NCI-H146 treated with DMSO at 0.1 percent for 48 hours (cell line): ENCODE results near the gene RAD18.

Experiments used
- DNase-seq: peaks from one replicate; lab custom pipeline; 2025; ENCODE audit not compliant: unreplicated experiment; lab: John Stamatoyannopoulos, UW

The RAD18 gene

DNA sequence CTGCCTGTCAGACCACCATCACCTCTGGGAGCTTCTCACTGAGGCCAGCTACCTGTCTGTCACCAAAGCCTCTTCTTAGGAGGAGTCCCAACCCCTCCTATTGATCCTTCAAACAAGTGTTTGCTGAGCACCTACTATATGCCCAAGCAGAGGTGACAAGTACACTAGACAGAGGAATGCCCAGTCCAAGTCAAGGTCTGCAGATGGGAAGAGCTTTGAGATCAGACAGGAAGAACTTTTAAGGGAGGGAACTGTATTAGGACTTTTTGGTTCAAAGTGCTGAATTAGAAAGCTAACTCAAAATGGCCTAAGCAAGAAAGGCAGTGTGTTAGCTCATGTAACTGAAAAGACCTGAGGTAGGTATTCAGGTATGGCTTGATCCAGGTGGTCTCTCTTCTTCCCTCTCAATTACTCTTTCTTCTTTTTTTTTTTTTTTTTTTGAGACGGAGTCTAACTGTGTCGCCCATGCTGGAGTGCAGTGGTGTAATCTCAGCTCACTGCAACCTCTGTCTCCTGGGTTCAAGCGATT lies 3.6 kb upstream of the RAD18 start:
- no peak for DNase-seq

DNA sequence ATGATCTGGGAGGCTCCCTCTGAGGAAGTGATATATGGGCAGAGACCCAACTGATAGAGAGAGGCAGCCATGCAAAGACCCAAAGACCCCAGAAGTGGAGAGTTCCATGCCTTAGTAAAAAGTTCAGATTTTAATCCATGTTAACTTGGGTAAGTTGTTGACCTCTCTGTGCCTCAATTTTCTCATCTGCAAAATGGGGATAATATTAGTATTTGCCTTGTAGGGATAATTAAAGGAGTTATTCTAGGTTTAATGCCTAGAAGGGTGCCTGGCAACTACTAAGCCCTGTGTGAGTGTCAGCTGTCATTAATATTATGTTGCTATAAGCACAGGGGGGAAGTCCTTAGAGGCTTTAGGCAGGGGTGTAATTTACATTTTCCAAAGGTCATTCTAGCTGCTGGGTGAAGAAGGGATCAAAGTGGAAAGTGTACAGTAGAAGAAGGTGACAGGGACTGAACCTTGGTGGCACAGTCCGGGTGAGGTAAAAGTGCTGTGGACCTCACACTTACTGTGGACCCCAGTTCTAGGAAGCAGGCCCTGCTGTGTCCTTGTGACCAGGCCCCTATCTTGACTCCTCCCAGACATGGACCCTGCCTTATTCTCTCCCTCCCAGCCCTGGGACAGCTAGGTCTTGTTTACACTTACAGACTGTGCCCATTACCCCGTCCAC lies 3.0 kb upstream of the RAD18 start:
- DNase-seq, result no peak

DNA sequence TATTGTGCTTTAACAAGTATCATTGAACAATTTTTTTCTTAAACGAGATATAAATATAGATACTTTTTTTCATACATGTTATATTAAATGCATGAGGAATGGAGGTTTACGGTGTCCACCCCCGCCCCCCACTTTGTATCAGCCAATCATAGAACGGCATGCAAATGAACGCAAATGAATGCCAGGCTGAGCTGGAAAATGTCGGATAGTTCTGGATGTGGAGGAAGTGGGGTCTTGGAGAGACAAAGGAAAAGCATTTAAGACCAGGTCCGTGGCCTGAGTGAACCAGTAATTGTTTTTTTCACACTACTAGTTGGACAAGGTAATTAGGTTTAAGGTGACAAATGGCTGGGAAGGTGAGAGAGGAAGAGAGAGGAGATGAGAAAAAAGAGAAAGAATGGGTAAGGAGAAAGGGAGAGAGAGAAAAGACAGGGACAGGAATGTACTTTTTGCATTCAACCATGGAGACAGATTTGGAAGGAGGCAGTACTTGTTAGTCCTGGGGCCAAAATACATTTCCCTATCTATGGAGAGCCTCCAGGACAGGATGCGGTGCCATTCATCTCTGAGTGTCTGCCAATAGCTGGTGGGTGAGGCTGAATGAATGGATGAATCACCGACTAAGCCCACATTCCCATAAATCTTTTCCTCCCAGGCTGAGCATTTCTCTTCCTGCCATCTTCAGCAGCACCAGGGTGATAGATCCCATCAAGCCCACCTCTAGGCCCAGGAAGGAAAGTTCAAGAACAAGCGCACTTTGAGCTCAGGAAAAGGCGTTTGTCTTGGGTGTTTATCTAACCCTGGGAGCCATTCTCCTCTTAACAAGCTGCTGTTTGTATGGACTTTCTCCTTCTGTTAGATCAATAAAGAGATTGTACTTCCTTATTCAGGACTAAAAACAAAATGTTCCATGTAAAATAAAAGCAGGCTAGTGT lies 1.4 kb upstream of the RAD18 start:
- DNase-seq, result no peak

DNA sequence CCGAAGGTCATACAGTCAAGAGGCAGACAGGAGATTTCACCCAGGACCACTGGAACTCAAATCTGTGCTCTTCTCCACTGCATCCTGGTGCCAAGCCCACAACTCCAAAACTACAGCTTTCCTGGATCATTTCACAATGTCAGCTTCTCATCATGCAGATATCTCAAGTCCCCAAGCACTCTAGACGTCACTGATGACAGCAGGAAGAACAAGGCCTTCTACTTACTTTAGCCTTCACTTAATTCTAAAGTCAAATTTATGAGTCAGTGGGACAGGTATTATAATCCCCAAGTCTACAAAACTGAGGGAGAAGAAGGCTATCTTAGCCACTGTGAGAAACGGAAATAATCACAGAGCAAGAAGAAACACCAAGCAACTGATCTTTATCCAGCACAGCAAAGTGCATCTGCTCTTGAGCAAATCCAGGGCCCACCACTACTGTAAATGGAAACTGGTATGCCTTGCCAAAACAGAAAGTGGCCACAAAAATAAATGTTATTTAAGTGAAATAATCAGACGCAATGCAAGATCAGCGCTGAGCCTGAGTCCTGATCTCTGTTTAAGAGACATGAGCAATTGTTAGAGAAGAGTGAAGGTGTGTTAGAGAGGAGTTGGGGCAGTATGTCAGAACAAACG lies 928 bp downstream of the RAD18 start:
- DNase-seq, result no peak

DNA sequence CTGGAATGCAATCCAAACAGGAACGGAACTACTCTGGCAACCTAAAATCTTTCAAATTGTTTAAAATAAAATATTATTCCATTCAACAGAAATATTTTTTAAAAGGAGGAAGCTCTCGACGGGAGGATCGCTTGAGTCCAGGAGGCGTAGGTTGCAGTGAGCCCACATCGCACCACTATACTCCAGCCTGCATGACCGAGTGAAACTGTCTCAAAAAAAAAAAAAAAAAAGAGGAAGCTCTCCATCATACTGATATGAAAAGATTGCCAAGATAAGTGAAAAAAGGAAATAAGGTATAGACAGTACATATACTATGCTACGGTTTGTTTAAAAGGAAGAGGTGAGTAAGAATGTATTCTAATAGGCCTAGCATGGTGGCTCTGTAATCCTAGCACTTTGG lies 3.6 kb downstream of the RAD18 start:
- no peak for DNase-seq

DNA sequence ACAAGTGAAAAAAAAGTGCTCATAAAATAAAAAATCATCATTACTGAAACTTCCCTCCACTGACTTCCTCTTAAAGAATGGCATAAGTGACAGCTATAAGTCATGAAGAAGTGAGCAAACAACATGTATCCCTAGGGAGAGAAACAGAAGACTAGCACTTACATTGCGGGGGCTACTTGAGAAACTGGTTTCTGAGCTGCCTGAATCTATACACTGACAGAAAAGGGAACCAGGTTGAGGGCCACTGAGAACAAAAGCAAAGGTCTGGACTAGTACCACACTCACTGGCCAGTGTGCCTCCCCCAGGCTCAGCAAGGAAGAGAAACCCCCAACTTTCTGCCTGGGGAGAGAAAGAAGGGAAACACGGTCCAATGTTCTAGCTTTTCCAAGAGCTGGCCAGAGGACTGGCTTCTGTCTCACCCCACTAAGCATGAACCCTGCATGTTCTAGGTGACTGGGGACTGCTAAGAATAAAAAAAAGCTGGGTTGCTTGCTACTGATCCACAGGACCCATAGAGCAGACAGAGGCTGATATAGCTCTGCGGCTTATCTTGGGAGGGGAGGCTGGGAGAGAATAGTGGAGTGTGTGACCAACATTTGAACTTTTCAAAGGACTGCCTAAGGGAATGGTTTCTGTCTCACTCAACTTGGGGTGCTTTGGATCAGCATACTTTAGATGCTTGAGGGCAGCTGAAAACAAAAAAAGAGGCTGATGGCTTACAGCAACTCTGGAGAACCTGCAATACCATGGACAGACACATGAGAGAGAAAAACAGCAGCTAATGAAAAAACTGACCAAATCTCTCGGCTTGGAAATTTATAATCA lies 8.1 kb downstream of the RAD18 start:
- no peak for DNase-seq

DNA sequence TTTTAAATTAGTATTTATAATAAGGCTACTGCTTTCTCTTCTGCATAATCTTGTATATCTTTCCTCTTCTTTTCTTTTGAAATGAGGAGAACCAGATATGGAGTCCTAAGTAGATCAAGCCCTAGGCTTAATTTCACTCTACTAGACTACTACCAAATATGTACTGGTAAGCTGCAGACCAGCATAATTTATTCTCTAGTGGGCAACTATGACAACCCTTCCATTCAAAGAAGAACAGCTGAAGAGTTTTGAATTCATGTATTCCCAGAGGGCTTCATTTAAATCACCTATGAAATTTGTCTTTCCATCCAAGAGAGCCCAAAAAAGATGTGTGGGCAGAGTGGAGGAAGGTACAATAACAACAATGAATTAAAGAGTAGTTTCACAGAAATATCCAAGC lies 10.0 kb downstream of the RAD18 start:
- DNase-seq, result no peak

DNA sequence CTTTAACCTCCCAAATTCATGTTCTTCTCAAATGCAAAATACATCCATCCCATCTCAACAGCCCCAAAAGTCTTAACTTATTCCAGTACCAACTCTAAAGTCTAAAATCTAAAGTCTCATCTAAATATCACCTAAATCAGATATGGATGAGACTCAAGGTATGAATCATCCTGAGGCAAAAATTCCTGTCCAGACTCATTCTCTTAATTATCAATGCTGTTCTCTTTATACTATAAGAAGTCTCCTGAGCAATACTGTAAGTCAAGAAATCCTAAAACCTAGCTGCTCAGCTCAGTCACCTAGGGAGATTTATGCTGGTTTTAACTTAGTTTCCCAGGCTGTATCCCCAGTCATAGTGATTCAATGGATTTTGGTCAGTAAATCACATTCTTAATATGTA lies 11.1 kb downstream of the RAD18 start:
- no peak for DNase-seq

DNA sequence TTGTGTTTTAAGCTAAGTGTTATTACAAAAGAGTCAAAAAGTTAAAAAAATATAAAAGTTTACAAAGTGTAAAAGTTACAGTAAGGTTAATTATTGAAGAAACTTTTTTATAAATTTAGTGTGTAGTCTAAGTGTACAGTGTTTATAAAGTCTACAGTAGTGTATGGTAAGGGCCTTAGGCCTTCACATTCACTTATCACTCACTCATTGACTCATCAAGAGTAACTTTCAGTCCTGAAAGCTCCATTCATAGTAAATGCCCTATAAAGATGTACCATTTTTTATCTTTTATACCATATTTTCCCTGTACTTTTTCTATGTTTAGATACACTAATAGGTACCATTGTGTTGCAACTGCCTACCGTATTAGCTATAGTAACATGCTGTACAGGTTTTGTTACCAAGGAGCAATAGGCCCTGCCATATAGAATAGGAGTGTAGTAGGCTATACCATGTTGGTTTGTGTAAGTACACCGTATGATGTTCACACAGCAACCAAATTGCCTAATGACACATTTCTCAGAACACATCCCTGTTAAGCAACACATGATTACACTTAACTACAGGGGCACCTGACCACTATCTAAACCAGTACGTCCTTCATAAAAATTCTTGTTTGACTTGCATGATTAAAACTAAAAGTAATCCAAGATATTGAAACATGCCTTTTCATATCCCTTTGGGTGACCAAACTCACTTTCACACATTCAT lies 17.2 kb downstream of the RAD18 start:
- no peak for DNase-seq

DNA sequence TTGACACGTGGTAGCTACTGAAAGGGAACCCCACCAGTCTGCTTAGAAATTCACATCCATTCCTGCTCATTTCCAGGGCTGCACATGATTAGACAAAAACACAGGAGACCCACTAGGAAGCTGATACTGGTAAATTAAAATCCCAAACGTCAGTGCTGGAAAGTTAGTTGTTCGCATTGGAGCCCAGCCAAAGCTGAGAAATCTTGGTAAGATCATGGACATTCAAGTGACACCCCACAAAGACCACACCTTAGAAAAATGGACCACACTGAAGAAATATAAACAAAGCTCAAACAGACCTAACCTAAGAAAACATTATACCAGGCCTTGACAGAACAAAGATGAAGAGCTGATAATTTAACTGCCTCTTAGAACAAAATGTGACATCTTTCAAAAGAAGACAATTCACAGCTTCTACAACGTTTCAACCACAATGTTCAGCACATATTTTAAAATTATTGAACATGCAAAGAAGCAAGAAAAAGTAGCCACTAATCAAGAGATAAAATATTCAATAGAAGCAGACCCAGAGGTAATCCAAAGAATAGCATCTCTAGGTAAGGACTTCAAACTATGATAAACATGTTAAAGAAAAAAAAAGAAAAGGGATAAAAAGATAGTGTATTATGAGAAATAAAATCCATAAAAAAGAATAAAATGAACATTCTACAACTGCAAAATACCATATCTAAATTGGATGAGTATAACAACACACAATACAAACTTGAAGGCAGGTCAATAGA lies 20.4 kb downstream of the RAD18 start:
- no peak for DNase-seq

DNA sequence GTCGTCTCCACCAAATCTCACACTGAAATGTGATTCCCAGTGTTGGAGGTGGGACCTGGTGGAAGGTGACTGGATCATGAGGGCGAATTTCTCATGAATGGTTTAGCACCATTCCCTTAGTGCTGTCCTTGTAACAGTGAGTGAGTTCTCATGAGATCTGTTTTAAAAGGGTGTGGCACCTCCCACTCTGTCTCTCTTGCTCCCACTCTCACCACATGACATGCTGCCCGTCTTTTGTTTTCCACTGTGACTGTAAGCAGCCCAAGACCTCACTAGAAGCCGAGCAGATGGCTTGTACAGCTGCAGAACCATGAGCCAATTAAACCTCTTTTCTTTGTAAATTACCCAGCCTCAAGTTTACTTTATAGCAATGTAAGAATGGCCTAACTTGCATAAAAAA lies 21.2 kb downstream of the RAD18 start:
- DNase-seq, result no peak

DNA sequence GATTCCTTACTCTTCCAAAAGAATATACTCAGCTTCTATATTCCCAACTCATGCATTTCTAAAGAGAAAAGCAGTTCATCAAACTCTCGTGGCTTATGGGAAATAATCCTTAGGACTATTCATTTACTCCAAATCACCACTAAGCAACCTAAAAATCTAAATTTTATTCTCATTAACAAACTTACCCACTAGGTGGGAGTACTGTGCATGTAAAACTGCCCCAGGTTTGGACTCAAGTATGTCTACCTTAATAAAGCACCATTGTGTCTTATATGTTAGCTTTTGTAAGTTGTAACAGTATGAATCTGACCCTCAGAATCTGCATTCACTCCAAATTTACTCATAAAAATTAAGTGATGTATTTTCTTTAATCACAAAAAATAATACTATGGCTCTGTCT lies 25.3 kb downstream of the RAD18 start:
- no peak for DNase-seq

DNA sequence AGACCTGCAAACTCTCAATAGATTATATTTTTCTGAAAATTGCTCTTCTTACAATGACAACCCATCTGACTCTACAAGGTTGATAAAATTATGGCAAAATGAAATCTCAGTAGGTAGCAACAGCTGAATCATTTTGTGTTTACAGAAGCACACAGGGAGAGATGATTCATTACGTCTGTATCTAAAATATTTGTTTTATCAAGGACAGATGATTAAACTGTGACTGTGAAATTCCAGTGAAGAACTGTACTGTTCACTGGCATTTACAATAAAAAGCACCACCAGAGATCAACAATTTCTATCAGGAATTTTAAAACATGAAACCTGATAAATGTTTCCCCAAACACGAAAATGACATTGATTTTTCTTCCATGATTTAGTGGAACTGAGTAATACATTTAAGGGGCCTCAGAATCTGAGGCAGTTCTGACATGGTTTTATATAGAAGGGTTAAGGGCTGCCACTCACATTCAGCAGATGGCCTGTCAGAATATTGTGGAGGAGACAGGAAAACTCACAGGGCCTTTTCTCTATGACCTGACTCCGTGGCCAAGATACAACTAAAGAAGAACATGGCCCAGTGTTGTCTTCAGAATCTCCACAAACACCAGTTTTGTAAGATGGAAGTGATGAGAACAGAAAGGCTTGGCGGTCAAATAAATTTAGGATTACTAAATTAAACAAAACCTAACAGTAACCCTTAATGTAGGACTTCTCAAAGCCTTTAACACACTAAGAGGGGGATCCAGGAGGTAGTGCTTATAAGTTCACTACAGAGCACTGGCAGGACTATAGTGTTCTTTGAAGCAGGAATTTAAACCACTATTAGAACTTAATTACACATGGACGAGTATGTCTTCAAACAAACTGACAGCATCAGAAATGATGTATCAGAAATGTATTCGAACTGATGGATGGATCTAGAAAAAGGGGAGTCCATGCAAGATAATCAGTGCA lies 25.9 kb downstream of the RAD18 start:
- no peak for DNase-seq

DNA sequence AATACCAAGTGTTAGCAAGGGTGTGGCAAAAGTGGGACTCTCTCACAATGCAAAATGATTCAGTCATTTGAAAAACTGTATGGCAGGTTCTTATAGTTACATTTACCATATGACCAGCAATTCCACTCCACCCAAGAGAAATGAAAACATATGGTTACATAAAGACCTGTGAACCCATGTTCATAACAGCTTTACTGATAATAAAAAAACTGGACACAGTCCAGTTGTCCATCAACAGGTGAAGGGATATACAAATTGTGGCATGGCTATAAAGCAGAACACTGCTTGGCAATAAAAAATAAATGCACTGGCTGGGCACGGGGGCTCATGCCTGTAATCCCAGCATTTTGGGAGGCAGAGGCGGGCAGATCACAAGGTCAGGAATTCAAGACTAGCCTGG lies 30.8 kb downstream of the RAD18 start:
- DNase-seq, result no peak

DNA sequence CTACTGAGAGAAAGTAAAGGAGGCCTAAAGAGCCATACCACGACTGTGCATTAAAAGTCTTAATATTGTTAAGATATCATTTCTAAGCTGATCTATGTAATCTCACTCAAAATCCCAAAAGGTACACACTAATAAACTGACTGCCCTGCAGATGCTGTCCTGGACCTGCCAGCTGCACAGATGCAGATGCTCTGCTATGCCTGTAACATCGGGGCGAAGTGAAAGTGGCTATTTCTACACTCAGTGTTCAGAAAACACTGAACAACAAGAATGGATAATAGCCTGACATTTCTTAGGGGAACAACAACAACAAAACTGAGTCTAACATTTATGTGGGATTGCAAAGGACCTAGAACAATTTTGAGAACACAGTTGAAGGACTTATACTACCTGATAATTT lies 31.9 kb downstream of the RAD18 start:
- DNase-seq, result no peak

DNA sequence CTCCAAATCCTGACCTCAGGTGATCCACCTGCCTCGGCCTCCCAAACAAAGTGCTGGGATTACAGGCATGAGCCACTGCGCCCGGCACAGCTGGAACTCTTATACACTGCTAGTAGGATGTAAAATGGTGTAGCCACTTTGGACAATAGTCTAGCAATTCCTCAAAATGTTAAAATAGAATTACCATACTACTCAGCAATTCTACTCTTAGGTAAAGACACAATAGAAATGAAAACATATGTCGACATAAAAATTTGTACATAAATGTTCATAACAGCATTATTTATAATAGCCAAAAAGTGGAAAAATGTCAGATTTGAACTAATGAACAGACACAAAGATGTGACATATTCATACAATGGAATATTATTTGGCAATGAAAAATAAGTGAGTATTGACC lies 33.4 kb downstream of the RAD18 start:
- no peak for DNase-seq

DNA sequence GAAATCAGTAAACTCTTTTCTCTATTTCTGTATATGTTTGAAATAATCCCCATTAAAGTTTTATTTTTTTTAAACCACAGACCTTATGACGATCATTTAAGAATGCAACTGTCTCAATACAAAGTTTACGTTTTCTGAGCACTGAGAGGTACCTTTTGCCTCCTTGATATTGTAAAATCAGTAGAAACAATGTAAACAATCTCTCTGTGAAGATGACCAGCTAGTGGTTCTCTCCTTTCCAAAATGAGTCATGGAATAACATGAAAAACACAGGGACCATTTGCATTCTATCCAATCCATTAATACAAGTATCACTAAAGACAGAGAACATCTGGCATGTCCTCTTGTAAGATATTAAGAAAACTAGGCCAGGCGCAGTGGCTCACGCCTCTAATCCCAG lies 48.8 kb downstream of the RAD18 start:
- DNase-seq, result no peak

DNA sequence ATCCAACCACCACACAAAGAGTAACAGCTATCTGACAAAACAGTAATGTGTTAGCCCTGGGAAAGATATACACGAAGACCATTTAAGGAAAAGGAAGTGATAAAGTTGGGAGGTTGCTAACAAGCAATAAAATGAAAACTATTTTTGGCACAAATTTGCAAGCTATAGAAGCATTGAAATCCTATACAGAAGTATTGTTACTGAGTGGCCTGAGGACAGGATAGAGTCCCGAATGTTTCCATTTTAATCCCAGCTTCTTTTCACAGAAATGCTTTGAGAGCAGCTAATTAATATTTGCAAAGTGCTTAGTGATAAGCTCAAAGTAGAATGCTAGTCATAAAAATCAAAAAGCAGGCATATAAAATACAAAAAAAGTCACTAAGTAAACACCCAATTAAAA lies 51.5 kb downstream of the RAD18 start:
- DNase-seq, result no peak

DNA sequence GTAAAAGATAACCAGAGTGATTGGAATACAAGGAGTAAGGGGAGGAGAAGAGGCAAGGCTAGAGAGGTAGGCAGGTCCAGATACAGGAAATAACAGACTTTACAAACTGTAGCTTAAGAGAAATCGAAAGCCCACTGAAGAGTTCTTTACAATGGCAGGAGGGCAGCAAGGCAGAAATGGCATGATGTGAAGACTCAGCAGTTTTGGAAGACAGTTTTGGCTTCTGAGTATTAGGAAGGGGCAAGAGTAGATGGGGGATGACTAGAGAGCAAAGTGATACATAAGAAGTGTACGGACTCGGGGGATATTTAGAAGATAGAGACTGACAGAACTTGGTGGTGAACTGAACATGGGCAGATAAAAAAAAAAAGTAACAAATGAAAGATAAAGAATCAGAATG lies 54.1 kb downstream of the RAD18 start:
- no peak for DNase-seq
